G401.6 (cell line): ENCODE data around the gene PKD1L1.
A peak's percentile ranks its signal among the peaks of the same experiment; 100 is the strongest.

Source experiments
- FAIRE-seq: peaks from 2 replicates; lab custom pipeline; 2012; peaks lifted over from hg19 to GRCh38; lab: Jason Lieb, UNC

Gene PKD1L1

GRCh38 chr7:47726047-47726726, 222.1 kb downstream of the PKD1L1 start:
- FAIRE-seq: peak; percentile 30

GRCh38 chr7:47725031-47725780, 223.1 kb downstream of the PKD1L1 start:
- FAIRE-seq: no peak
